ENCODE results near the gene CDK12. TPM values are rescaled to one million over a fixed set of nuclear protein-coding genes. Genes with fewer than 3 reads are reported as not detected.

Gene CDK12
- total RNA-seq, 1 experiment from 2014 or later = 51.2 TPM

DNA sequence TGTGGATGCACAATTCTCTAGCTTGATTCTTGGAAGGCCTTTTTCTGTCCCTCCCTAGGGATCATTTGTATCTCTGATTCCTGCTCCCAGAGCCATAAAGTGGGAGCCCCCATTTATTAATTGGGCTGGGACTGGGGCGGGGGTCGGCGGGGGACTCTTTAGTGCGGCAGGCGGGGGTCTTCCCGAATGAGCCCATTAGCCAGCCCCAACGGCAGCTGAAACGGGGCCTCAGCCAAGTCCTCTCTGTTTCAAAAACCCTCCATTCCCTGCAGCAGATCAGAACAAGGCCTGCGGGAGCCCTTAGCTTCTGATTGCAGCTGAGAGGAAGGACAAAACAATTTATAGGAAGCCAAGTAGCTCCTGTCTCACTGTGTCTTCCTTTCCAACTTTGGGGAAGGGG, 79.3 kb downstream of the CDK12 start:
- no TSS peak for BruUV-seq (replicated peaks)
- Histone ChIP-seq H3K9ac (ENCODE audit: low read length) (no peak overlapping the region), H3K36me3 (ENCODE audit: control insufficient read depth in 1 of 2, insufficient read depth in 2 of 2, low read length in 2 of 2) (no peaks in the 10 kb centered on the region), H3K4me3 (replicated peaks in 1 of 2; ENCODE audit: low read depth in 1 of 2, low read length in 2 of 2) (no peak overlapping the region), H3K4me2 (ENCODE audit: low read length) (no peak overlapping the region), H3K27me3 (ENCODE audit: insufficient read depth, low read length) (no peaks in the 10 kb centered on the region), H3K27ac (ENCODE audit: low read depth, low read length) (no peak overlapping the region), H3K9me2 (ENCODE audit: insufficient read depth) (no peaks in the 10 kb centered on the region), H3K79me2 (ENCODE audit: insufficient read depth, low read length) (no peaks in the 10 kb centered on the region), H4K20me1 (ENCODE audit: insufficient read depth) (no peaks in the 10 kb centered on the region), H2AFZ (ENCODE audit: low read depth, low read length, poor library complexity, severe bottlenecking) (no peak overlapping the region), H3K9me3 (ENCODE audit: control insufficient read depth in 1 of 2, insufficient read depth in 1 of 2, low read depth in 1 of 2, low read length in 2 of 2) (no peaks in the 10 kb centered on the region), H3K4me1 (ENCODE audit: control insufficient read depth in 1 of 2, insufficient read depth in 2 of 2, low read length in 2 of 2) (no peaks in the 10 kb centered on the region)
- ChIA-PET CTCF (no interaction called here), RAD21 (ENCODE audit: low non-redundant PET in 1 of 2, low total read pairs in 2 of 2, uncharacterized antibody in 2 of 2, unreplicated experiment in 2 of 2) (no interaction called here), POLR2A (no interaction called here)
- TF ChIP-seq CEBPB (IDR thresholded peaks at IDR 0.05; ENCODE audit: low read depth) = no peak
- TF ChIP-seq, protein P1, sequence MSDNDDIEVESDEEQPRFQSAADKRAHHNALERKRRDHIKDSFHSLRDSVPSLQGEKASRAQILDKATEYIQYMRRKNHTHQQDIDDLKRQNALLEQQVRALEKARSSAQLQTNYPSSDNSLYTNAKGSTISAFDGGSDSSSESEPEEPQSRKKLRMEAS (IDR thresholded peaks at IDR 0.05) = no peak
- no peak for TF ChIP-seq ELF1 (IDR thresholded peaks at IDR 0.05; ENCODE audit: borderline replicate concordance, low read depth)
- ATAC-seq = no peak
- no peak for DNase-seq (ENCODE audit: low read depth, low spot score)
- intact Hi-C loops (cut with micrococcal nuclease) = no loop called here

DNA sequence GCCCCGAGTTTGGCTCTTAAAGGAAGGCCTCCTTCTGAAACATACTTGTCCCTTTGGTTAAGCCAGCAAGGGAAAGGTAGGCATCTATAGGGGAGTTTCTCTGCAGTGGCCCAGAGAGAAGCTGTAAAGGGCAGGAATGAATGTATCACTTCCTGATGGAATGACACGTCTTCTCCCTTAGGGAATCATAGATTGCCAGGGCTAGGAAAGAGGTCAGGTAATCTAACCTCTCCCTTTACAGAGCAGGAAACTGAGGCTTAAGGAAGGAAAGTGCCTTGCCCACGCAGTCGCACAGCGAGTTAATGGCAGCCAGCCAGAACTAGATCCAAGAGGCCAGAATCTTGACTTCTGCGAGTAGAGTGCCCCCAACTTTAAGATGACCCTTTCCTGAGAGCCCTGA, 80.4 kb downstream of the CDK12 start:
- Histone ChIP-seq H2AFZ (ENCODE audit: low read depth, low read length, poor library complexity, severe bottlenecking) (no peak overlapping the region), H3K36me3 (ENCODE audit: control insufficient read depth in 1 of 2, insufficient read depth in 2 of 2, low read length in 2 of 2) (no peaks in the 10 kb centered on the region), H3K4me2 (ENCODE audit: low read length) (no peak overlapping the region), H3K9me2 (ENCODE audit: insufficient read depth) (no peaks in the 10 kb centered on the region), H3K4me3 (replicated peaks in 1 of 2; ENCODE audit: low read depth in 1 of 2, low read length in 2 of 2) (no peak overlapping the region), H3K27ac (ENCODE audit: low read depth, low read length) (no peak overlapping the region), H3K4me1 (ENCODE audit: control insufficient read depth in 1 of 2, insufficient read depth in 2 of 2, low read length in 2 of 2) (no peaks in the 10 kb centered on the region), H3K9me3 (ENCODE audit: control insufficient read depth in 1 of 2, insufficient read depth in 1 of 2, low read depth in 1 of 2, low read length in 2 of 2) (no peaks in the 10 kb centered on the region), H3K79me2 (ENCODE audit: insufficient read depth, low read length) (no peaks in the 10 kb centered on the region), H4K20me1 (ENCODE audit: insufficient read depth) (no peaks in the 10 kb centered on the region), H3K27me3 (ENCODE audit: insufficient read depth, low read length) (no peaks in the 10 kb centered on the region), H3K9ac (ENCODE audit: low read length) (no peak overlapping the region)
- TF ChIP-seq ATF3 (IDR thresholded peaks at IDR 0.05) = no peak
- ChIA-PET RAD21 (ENCODE audit: low non-redundant PET in 1 of 2, low total read pairs in 2 of 2, uncharacterized antibody in 2 of 2, unreplicated experiment in 2 of 2) (no interaction called here), POLR2A (no interaction called here), CTCF (no interaction called here)
- no TSS peak for BruUV-seq (replicated peaks)
- ATAC-seq (no peak), DNase-seq (ENCODE audit: low read depth, low spot score) (no peak)
- intact Hi-C loops (cut with micrococcal nuclease) = no loop called here
